Measurements from ENCODE around the gene BMPR1A.

BMPR1A gene

DNA sequence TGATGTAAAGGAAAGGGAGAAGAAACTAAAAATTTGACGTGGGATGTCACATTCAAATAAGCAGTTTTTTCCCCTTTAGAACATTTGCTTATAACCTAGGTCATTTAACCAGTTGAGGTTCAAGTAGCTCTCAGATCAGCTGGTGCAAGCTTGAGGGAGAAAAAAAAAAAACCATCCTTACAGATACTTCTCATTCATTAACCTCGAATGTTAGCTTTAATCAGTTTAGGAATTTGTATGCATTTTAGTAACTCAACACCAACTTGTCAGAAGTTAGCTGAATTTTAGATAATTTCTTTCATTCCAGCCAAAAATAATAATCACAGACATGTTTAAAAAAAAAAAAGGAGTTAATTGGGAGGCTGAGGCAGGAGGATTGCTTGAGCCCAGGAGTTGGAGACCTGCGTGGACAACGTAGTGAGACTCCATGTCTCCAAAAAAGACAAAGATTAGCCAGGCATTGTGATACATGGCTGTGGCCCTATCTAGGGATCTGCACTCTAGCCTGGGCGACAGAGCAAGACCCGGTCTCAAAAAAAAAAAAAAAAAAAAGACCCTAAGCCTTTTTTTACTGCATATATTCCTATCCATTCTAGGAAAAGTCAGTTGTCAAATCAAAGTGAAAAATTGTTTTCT, 46.2 kb downstream of the BMPR1A start:
- DNase-seq (ENCODE audit: low read depth, low spot score), result no peak

DNA sequence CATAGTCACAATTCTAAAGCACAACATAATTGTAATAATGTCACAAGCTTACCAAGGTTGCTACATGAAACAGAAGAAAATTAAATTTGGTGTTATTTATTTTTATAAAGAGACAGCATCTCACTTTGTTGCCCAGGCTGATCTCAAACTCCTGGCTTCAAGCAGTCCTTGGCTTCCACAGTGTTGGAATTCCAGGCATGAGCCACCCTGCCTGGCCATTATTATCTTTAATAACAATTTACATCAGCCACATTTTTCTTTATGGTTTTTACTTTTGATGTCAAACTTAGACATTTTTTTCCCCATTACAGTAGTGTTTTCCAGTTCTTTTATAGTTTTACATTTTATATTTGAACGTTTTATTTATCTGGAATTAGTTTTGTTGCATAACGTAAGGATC, 46.7 kb downstream of the BMPR1A start:
- DNase-seq (ENCODE audit: low read depth, low spot score), result no peak

DNA sequence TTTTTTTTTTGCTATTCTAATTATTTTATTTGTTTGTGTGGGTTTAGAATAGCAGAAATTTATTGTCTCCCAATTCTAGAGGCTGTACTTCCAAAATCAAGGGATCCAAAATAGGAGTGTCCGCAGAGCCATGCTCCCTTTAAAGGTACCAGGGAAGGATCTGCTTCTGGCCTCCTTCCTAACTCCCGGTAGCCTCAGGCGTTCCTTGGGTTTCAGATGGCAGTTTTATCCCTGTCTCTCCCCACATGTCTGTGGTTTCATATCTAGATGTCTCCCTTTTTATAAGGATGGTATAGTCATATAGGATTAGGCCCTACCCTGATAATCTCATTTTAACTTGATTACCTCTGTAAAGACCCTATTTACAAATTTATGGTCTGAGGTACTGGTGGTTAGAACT, 48.4 kb downstream of the BMPR1A start:
- no peak for DNase-seq (ENCODE audit: low read depth, low spot score)

DNA sequence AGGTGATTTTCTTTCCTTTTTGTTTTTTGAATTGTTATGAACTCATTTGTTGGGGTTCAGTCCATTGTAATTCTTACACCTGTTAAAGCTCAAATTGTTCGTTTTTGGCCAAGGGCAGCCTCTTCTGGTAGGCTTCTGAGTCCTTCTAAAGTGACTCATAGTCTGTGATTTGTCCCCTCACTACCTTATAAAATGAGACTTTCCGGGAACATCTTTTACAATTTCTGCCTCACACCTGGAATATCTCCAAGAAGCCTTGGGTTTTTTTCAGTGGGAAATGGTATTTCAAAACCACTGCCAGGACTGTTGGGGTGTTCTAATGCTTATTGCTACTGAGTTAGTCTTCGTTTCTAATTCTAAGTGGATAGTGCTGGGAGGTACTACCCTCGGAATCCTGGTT, 56.7 kb downstream of the BMPR1A start:
- DNase-seq (ENCODE audit: low read depth, low spot score), result no peak

DNA sequence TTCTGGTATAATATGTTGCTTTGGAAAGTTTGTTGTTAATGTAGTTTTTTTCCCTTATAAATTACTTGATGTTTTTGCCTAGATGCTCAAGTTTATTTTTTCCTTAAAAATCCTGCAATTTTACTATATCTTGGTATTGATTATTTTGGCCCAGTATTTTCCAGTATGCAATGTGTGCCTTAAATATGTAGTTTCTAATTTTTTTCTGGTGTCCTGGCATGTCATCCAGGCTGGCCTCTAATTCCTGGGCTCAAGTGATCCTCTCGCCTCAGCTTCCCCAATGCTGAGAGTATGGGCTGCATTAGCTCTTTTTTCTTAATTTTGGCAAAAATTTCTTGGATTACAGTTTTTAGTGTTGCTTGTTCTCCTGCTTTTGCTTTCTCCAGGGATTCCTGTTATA, 57.6 kb downstream of the BMPR1A start:
- no peak for DNase-seq (ENCODE audit: low read depth, low spot score)

DNA sequence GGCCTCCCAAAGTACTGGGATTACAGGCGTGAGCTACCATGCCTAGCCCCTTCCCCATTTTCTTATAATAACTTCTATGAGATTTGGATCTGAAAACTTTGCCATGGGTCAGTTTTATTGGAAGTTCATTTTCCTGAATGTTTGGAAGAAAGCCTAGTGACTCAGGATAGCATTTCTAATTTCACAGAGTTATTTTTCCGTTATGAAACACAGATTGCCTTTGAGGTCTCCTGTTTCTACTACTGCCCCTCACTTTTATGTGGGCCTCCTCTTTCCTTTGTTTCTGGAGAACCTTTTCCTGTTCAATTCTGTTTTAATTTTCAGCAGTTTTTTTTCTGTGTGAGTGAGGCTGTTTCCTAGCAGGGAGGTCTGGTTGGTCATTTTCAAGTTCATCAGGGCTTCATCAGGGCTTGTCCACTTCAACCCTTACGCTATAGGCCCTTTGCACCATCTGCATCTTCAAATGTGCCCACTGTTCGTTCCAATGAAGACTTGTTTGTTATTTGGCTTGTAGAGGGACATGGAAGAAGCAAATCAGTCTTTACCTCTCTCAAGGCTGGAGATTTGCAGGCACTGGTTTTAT, 58.7 kb downstream of the BMPR1A start:
- DNase-seq (ENCODE audit: low read depth, low spot score), result no peak

DNA sequence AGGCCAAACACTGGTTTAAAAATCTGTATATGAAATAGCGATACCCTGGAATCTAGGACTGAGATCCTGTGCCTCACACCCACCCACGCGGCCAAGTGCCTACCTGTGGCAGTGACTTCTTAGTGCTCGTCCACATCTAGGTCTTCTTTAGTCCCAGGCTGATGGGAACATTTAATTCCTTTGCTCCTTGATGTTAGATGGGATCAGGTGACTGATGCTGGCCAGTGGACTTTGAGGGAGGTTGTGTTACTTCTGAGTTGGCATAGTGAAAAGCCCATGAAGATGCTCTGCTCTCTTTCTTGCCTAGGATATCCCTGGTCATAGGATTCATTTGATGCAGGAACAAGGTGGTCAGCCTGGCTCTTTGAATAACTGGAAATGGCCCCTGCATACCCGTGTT, 59.2 kb downstream of the BMPR1A start:
- no peak for DNase-seq (ENCODE audit: low read depth, low spot score)

DNA sequence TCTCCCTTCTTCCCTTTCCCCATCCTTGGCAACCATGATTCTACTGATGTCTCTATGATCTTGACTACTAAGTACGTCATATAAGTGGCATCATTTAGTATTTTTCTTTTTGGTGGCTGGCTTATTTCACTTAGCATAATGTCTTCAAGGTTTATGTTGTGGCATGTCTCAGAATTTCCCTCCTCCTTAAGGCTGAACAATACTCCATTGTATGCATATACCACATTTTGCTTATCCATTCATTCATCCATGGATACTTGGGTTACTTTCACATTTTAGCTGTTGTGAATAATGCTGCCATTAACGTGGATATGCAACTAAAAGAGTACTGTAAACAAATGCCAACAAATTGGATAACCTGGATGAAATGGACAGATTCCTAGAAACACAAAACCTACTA, 60.8 kb downstream of the BMPR1A start:
- no peak for DNase-seq (ENCODE audit: low read depth, low spot score)

DNA sequence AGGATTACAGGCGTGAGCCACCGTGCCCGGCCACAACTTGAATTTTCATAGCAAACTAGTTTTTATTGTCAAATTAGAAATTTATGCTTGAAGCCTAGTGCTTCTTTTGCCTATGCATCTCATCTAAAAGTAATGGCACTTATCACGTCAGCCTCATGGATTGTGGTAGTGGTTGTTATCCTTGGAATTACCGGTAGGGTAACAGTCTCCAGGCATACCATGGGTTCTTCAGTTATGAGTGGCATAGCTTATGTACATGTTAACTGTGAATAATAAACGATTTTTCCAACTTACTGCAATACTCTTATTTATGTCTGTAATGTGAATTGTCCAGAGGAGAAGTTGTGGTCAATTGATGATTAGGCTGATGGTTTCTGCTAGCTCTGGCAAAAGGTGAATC, 63.1 kb downstream of the BMPR1A start:
- DNase-seq (ENCODE audit: low read depth, low spot score), result no peak

DNA sequence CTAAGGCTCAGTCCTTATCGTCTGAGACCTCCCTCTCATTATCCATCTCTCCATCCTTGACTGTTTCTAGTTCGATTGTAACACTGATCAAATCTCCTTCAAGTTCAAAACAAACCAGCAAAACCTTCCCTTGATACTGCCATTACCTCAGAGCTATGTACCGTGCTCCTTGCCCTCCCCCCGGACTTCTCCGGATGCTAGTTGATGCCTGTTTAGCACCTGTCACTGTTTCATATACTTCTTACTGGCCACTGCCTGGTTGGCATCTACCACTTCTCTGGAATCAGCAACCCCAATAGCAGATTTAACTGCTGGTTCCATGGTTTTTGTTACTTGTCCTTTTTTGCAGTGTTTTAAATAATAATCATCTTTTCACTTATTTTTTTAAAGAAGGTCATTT, 64.1 kb downstream of the BMPR1A start:
- no peak for DNase-seq (ENCODE audit: low read depth, low spot score)

DNA sequence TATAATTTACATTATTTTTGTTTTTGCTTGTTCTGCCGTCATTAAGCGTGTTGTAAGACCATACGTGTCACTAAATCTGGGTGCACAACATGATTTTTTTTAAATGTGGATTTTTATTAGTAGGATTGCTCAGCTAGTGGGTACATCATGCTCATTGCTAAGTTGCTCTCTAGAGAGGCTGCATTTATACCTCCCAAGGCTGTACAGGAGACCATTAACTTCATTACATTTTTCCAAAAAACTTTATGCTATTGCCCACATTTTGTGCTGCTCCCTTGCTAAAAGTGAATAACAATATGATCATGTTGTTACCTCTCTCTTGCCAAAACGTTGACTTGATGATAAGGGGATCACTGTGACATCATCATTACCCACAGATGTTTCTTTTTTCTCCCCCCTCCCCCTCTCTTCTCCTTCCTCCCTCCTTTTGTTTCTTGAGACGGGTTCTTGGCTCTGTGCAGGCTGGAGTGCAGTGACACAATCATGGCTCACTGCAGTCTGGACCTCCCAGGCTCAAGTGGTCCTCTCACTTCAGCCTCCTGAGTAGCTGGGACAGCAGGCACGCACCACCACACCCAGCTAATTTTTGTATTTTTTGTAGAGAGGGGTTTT, 65.1 kb downstream of the BMPR1A start:
- DNase-seq (ENCODE audit: low read depth, low spot score), result no peak

DNA sequence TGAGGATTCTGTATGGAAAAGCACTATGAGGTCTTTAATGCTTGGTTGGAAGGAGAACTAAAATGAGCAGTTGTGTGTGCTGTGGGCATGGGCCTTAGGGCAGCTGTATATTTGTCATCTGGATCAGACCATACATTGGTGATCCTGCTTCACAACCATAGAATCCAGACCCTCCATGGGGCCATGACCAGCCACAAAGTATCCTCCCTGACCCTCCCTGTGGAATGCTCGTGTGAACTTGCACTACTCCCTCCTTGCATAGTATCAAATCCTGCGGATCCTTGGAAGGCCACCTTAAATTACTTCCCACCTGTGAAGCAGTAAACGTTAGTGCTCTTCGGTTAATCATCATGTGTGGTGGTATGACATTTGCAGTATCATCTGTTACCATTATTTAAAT, 67.1 kb downstream of the BMPR1A start:
- no peak for DNase-seq (ENCODE audit: low read depth, low spot score)

DNA sequence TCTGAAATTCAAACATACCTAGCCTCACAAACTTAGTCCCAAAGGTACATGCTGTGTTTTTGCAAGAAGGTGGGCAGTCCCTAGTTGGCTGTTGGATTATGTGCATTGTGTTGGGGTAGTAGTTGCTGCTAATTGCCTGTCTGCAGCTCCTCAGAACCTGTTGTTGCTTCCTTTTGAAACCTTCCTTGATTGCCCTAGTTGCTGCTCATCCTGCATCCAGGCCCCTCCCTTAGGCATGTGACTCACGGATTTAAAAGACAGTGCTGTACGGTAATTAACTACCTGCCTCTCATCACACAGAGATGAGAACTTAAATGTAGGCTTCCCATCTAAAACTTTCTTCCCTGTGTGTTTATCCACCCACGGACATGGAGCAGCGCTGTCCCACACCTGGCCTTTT, 67.7 kb downstream of the BMPR1A start:
- no peak for DNase-seq (ENCODE audit: low read depth, low spot score)

DNA sequence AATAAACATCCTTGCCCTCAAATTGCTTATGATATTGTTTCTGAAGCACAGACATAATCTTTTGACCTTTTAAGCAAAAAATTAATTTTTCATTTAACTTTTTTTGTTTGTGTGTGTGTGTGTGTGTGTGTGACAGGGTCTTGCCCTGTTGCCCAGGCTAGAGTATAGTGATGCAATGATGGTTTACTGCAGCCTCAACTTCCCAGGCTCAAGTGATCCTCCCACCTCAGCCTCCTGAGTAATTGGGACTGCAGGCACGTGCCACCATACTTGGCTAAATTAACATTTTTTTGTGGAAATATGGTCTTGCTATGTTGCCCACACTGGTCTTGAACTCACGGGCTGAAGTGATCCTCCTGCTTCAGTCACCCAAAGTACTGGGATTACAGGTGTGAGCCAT, 68.9 kb downstream of the BMPR1A start:
- no peak for DNase-seq (ENCODE audit: low read depth, low spot score)

DNA sequence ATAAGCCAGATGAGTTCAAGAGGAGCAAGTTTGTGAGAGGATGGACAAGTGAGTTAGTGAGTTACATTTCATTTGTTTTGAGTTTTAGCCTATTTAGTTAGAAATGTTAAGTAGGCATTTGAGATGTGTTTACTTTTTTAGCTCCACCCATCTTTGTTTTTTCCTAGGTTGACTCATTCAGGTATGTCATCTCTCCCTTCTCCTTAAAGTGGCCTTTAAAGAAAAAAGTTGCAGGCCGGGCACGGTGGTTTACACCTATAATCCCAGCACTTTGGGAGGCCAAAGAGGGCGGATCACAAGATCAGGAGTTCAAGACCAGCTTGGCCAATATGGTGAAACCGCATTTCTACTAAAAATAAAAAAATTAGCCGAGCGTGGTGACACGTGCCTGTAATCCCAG, 71.2 kb downstream of the BMPR1A start:
- DNase-seq (ENCODE audit: low read depth, low spot score), result no peak

DNA sequence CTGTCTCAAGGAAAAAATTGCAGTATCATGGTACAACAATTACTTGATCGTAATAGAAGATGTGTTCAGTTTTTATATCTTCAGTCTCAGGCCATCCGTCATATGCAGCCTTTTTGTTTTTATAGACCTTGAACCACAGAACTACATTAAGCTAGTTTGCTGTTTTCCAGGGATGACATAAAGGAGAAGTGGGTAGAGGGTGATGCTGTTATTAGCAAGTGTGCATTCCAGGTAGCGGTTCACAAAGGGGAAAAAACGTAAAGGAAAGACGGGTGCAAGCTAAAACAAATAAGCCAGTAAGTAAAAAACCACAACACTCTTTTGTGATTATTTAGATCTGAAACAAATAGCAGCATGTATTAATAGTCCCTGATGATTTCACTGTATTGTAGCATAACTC, 71.7 kb downstream of the BMPR1A start:
- DNase-seq (ENCODE audit: low read depth, low spot score), result no peak

DNA sequence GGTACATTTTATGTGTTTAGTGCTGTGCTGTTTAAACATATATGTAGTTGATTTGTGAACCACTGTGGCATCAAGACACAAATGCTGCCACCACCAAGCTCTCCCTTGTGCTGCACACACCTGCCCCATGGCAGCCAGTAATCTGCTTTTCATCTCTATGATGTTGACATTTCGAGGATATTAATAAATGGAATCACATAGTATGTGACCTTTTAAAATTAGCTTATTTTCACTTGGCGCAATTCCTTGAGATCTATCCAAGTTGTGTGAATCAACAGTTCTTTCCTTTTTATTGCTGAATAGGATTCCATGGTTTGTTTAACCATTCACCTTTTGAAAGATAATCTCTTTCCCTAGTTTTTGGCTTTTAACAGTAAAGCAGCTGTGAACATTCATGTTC, 73.1 kb downstream of the BMPR1A start:
- no peak for DNase-seq (ENCODE audit: low read depth, low spot score)

DNA sequence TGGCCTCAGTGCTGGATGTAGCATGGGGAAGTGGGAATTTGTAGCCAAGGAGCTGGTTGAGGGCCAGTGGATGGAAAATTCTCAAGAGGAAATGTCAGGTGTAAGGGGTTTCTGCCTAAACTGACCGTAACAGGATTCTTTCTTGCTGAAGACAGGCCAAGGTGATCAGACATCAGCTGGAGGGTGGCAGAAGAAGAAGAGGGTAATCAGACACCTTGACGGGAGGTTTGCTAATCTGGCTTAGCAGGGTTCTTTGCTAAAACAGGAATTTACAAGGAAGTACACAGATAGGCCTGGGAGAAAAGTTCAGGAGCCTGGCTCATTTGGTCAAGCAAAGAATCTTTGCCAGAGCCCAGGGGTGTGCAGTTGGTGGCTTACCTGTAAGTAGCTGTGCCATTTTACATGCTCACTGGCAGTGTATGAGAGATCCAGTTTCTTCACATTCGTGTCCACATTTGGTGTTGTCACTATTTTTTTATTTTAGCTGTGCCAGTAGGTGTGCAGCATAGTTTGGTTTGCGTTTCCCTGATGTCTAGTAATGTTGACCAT, 73.7 kb downstream of the BMPR1A start:
- no peak for DNase-seq (ENCODE audit: low read depth, low spot score)

DNA sequence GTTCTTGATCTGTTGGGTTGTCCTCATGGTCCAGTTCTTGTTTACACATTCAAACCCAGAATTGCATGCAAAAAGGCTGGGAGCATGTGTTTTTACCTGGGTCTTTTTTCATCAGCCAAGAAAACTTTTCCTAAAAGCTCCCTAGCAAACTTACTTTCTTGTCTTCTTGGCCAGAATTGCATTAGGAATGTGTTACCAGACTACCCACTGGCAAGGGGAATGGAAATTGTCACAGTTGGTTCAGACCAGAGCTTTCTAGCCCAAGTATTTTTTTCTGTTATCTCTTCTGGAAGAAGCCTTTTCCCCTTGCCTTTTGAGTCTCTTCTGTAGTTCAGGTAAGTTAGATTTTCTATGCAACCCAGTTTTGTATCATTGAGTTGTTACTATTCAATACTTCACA, 77.5 kb downstream of the BMPR1A start:
- DNase-seq (ENCODE audit: low read depth, low spot score), result no peak

DNA sequence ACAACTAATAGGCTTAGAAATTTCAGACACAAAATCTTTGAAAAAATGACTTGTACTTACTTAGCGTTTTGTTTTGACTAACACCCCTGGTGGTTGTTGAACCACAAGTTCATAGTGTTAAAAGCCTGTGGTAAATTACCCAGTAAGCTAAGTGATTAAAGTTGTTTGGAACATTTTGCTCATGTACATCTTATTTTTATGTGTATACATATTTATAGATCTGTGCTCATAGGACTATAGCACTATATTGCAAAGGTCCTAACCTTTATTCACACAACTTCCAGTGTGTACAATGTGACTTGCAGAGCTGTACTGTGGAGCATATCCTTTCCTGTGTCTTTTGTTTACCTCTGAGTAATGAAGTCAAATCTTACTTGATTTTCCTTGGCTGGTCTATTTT, 79.6 kb downstream of the BMPR1A start:
- no peak for DNase-seq (ENCODE audit: low read depth, low spot score)

DNA sequence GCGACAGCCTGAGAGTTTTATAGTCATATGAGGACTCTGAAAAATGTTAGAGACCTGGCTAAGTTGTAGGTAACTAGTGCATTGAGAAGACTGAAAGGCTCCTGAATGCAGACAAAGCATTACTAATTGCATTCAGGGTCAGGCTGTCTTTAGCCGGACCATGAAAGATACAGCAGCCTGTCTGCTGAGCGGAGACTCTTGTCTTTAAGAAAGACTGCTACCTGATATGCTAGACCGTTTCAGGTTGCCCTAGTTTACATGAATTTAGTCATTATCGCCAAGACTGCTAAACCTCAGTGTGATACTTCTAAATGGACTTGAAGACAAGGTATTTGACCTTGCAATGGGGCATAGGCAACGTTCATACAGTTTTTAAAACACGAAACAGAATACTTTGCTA, 81.2 kb downstream of the BMPR1A start:
- no peak for DNase-seq (ENCODE audit: low read depth, low spot score)

DNA sequence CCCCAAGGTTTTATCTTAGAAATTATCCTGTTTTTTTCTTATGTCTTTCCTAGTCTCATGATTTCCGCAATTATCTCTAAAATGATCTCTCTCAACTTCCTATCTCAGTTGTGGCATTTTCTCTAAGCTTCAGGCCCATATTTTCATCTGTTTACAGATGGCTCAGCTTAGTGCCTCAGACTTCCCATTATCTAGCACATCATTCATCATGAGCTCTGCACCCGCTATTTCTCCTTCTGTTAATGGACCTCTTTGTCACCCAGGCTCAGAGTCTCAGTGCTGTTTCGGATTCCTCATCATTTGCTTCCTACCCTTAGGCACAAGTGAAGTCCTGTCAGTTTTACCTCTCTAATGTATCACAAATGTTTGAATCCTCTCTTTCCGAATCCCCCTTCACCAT, 84.1 kb downstream of the BMPR1A start:
- no peak for DNase-seq (ENCODE audit: low read depth, low spot score)

DNA sequence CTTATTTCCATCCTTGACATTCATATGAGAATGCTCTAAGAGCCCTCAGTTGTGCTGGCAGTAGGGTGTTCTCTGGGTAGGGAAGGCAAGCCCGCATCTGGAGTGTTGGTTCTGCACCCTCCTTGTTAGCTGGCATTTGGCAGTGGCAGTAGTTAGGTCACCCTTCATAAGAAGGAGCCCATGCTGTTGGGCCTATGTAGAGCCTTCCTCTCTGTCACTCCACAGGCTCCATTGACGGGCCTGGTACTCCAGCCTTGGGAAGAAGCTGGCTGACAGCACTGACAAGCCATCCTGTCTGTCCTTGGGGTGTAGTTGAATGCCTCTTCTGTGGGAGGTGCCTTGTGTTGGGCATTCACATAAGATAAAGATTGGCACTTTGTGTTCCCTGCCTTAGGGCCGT, 89.7 kb downstream of the BMPR1A start:
- no peak for DNase-seq (ENCODE audit: low read depth, low spot score)
